Loucy (cell line): ENCODE data around the gene SLC25A21.

Source experiments
- H2AFZ ChIP-seq: fragments of 200-600 bp; sonication (generic); 2 replicates; pipeline ENCODE4 v1.6.0; 2016; ENCODE audit warnings: antibody characterized with exemption, mild to moderate bottlenecking, low read length, moderate library complexity
- H3F3A ChIP-seq: fragments of 200-600 bp; 2 replicates; pipeline ENCODE4 v1.6.0; 2016; ENCODE audit warnings: antibody characterized with exemption, low read depth, mild to moderate bottlenecking
- H3K27me3 ChIP-seq: fragments of 200-600 bp; sonication (generic); 2 replicates; pipeline ENCODE4 v1.6.1; 2014; ENCODE audit warnings: low read length, mild to moderate bottlenecking; ENCODE audit not compliant: insufficient read depth, poor library complexity, severe bottlenecking
- H3K36me3 ChIP-seq: fragments of 200-600 bp; sonication (generic); 2 replicates; pipeline ENCODE4 v1.6.1; 2016; ENCODE audit warnings: low read length; ENCODE audit not compliant: insufficient read depth
- H3K4me1 ChIP-seq: fragments of 200-600 bp; sonication (generic); 2 replicates; pipeline ENCODE4 v1.5.1; 2014; ENCODE audit warnings: low read length, mild to moderate bottlenecking; ENCODE audit not compliant: insufficient read depth, poor library complexity, severe bottlenecking
- H3K4me2 ChIP-seq: fragments of 200-600 bp; sonication (generic); 2 replicates; pipeline ENCODE4 v1.6.0; 2014; ENCODE audit warnings: antibody characterized with exemption, low read length, low read depth, mild to moderate bottlenecking; ENCODE audit not compliant: poor library complexity, severe bottlenecking
- H3K4me3 ChIP-seq: fragments of 200-600 bp; sonication (generic); 2 replicates; pipeline ENCODE4 v1.5.1; 2014; ENCODE audit warnings: low read length, mild to moderate bottlenecking, mixed read lengths; ENCODE audit not compliant: poor library complexity, severe bottlenecking
- H3K79me2 ChIP-seq: fragments of 200-600 bp; sonication (generic); 2 replicates; pipeline ENCODE4 v1.6.1; 2014; ENCODE audit warnings: low read length; ENCODE audit not compliant: insufficient read depth
- H3K9ac ChIP-seq: fragments of 200-600 bp; sonication (generic); 2 replicates; pipeline ENCODE4 v1.6.0; 2014; ENCODE audit warnings: mild to moderate bottlenecking, low read depth, low read length, moderate library complexity; ENCODE audit not compliant: poor library complexity, severe bottlenecking
- H3K9me2 ChIP-seq: fragments of 200-600 bp; sonication (generic); replicated peaks from 2 replicates; pipeline ENCODE4 v1.6.1; 2016; ENCODE audit warnings: low read depth, low read length, mixed read lengths
- H3K9me3 ChIP-seq: fragments of 200-600 bp; sonication (generic); 2 replicates; pipeline ENCODE4 v1.6.1; 2014; ENCODE audit warnings: mild to moderate bottlenecking, antibody characterized with exemption, low read length, low read depth; ENCODE audit not compliant: insufficient read depth
- H4K20me1 ChIP-seq: fragments of 200-600 bp; sonication (generic); 2 replicates; pipeline ENCODE4 v1.6.0; 2014; ENCODE audit warnings: antibody characterized with exemption, low read length, mild to moderate bottlenecking; ENCODE audit not compliant: insufficient read depth, poor library complexity, severe bottlenecking
- CTCF ChIP-seq: fragments of 200-600 bp; sonication (generic); conservative IDR thresholded peaks from 2 replicates; pipeline ENCODE4 v1.5.1; 2014; ENCODE audit warnings: mild to moderate bottlenecking, antibody characterized with exemption, low read length
- EZH2phosphoT487 ChIP-seq: fragments of 200-600 bp; IDR thresholded peaks from 2 replicates; pipeline ENCODE4 v1.6.1; 2018; ENCODE audit warnings: antibody characterized with exemption, mild to moderate bottlenecking, moderate library complexity, borderline replicate concordance

SLC25A21 gene

GRCh38 chr14:36675581-36675980 is 496.8 kb downstream of the SLC25A21 start:
- no peaks in the 10 kb centered on the region for H3F3A ChIP-seq
- no peaks in the 10 kb centered on the region for H3K79me2 ChIP-seq
- no peaks in the 10 kb centered on the region for H3K27me3 ChIP-seq
- TF ChIP-seq CTCF, result no peak
- TF ChIP-seq EZH2phosphoT487, result no peak
- no peaks in the 10 kb centered on the region for H3K4me1 ChIP-seq
- H3K9ac ChIP-seq, result no peak overlapping the region
- no peaks in the 10 kb centered on the region for H3K9me2 ChIP-seq
- no peak overlapping the region for H2AFZ ChIP-seq
- H3K4me2 ChIP-seq, result no peak overlapping the region
- H3K9me3 ChIP-seq, result no peaks in the 10 kb centered on the region
- no peaks in the 10 kb centered on the region for H4K20me1 ChIP-seq
- no peak overlapping the region for H3K4me3 ChIP-seq
- no peaks in the 10 kb centered on the region for H3K36me3 ChIP-seq

GRCh38 chr14:36674659-36675058 is 497.7 kb downstream of the SLC25A21 start:
- Histone ChIP-seq H3K9ac (no peak overlapping the region), H3K4me1 (no peaks in the 10 kb centered on the region), H4K20me1 (no peaks in the 10 kb centered on the region), H3K9me2 (no peaks in the 10 kb centered on the region), H3K27me3 (no peaks in the 10 kb centered on the region), H3K4me2 (no peak overlapping the region), H3K36me3 (no peaks in the 10 kb centered on the region), H3F3A (no peaks in the 10 kb centered on the region), H2AFZ (no peak overlapping the region), H3K4me3 (no peak overlapping the region), H3K9me3 (no peaks in the 10 kb centered on the region), H3K79me2 (no peaks in the 10 kb centered on the region)
- no peak for TF ChIP-seq CTCF
- TF ChIP-seq EZH2phosphoT487, result no peak

GRCh38 chr14:36672095-36672494 is 500.3 kb downstream of the SLC25A21 start:
- Histone ChIP-seq H3K9me3 (no peaks in the 10 kb centered on the region), H3K4me1 (no peaks in the 10 kb centered on the region), H4K20me1 (no peaks in the 10 kb centered on the region), H3K79me2 (no peaks in the 10 kb centered on the region), H3K9ac (no peak overlapping the region), H3K4me2 (no peak overlapping the region), H3F3A (no peaks in the 10 kb centered on the region), H2AFZ (no peak overlapping the region), H3K36me3 (no peaks in the 10 kb centered on the region), H3K27me3 (no peaks in the 10 kb centered on the region), H3K4me3 (no peak overlapping the region), H3K9me2 (no peaks in the 10 kb centered on the region)
- TF ChIP-seq EZH2phosphoT487 (no peak), CTCF (no peak)
